Activated T-cell treated with anti-CD3 and anti-CD28 coated beads, Interleukin-2, amount 50 U/mL, for 24 hours (primary cell): ENCODE data around the gene WNK4.
"Not testable (repeated sequence)": the region's sequence is repeated elsewhere in the genome, so short reads cannot be mapped to it uniquely, and the experiment has no call there.

Source experiments
- DNase-seq: peaks from one replicate; pipeline ENCODE4 v3.0.0-alpha.2; 2020
- H3K27ac Mint-ChIP-seq: 2 replicates; pipeline ENCODE4 v1.8.0; 2020; ENCODE audit warnings: mild to moderate bottlenecking, mixed read lengths
- H3K27me3 Mint-ChIP-seq: 2 replicates; pipeline ENCODE4 v1.8.0; 2020; ENCODE audit warnings: mixed read lengths
- H3K36me3 Mint-ChIP-seq: 2 replicates; pipeline ENCODE4 v1.8.0; 2020; ENCODE audit warnings: low read depth, mixed read lengths
- H3K4me1 Mint-ChIP-seq: 2 replicates; pipeline ENCODE4 v1.8.0; 2020; ENCODE audit warnings: low read depth, mixed read lengths
- H3K4me3 Mint-ChIP-seq: 2 replicates; pipeline ENCODE4 v1.8.0; 2020; ENCODE audit warnings: mild to moderate bottlenecking, moderate library complexity, mixed read lengths
- H3K9me3 Mint-ChIP-seq: 2 replicates; pipeline ENCODE4 v1.8.0; 2020; ENCODE audit warnings: mixed read lengths

WNK4 gene

GRCh38 chr17:42760652-42761581, 19.5 kb upstream of the WNK4 start, which contains the start of gene RAMP2:
RAMP2 (plus strand) TSS chr17:42761227; CDS start chr17:42761262, 35 bp downstream.
- Mint-ChIP-seq H3K36me3 (no peaks in the 10 kb centered on the region), H3K9me3 (no peaks in the 10 kb centered on the region), H3K4me1 (peaks cover 11% of the 10 kb centered on the region), H3K4me3 (peak within 1 kb of the TSS; percentile 26), H3K27ac (no peak within 1 kb of the TSS), H3K27me3 (peaks cover 61% of the 10 kb centered on the region)
- DNase-seq: peak; percentile 51

DNA sequence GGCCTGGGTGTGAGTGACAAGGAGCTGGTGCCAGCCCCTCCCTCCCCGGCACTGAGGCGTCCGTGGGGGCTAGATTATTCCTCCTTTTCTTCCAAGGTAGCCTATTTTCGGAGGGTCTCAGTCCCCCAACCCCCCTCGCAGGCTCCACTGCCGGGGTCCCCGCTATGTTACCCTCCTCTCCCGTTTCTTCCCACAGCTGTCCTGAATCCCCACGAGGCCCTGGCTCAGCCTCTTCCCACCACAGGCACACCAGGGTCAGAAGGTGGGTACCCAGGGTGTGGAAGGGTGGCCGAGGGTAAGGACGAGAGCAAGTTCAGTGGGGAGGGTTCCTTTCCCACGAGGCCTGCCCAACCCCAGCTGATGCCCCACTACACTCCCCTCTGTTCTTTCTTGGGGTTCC, 18.8 kb upstream of the WNK4 start:
- no peaks in the 10 kb centered on the region for H3K9me3 Mint-ChIP-seq
- peaks cover 11% of the 10 kb centered on the region for H3K4me1 Mint-ChIP-seq
- no peaks in the 10 kb centered on the region for H3K36me3 Mint-ChIP-seq
- H3K27ac Mint-ChIP-seq: no peak overlapping the region
- no peak overlapping the region for H3K4me3 Mint-ChIP-seq
- H3K27me3 Mint-ChIP-seq: peaks cover 61% of the 10 kb centered on the region
- DNase-seq: no peak

GRCh38 chr17:42766124-42766523, 14.3 kb upstream of the WNK4 start:
- DNase-seq: no peak
- Mint-ChIP-seq H3K27ac (no peak overlapping the region), H3K27me3 (peaks cover 48% of the 10 kb centered on the region), H3K4me1 (peaks cover 4% of the 10 kb centered on the region), H3K36me3 (no peaks in the 10 kb centered on the region), H3K9me3 (no peaks in the 10 kb centered on the region), H3K4me3 (no peak overlapping the region)

DNA sequence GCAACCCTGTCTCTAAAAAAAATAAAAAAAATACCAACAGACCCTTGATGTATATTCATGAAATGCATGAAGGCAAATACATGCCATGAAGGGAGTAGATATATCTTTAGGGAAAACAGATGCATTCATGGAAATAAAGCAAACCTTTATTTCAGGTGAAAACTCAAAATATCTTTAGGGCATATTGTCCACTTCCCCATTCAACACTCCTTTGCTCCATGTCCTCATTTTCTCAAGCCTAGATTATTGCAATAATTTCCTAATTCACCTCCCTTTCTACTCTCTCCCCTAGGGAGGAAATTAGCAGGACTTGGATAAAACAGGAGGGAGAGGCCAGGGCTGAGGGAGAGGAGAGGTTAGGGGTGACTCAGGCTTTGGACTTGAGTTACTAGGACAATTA, 12.9 kb upstream of the WNK4 start:
- peaks cover 6% of the 10 kb centered on the region for H3K4me1 Mint-ChIP-seq

GRCh38 chr17:42768006-42768405, 12.4 kb upstream of the WNK4 start:
- H3K36me3 Mint-ChIP-seq, H3K4me1 Mint-ChIP-seq, H3K9me3 Mint-ChIP-seq, H3K27ac Mint-ChIP-seq, DNase-seq, H3K4me3 Mint-ChIP-seq: not testable (repeated sequence)
- H3K27me3 Mint-ChIP-seq: peaks cover 31% of the 10 kb centered on the region

More for the DNA sequence above, 12.9 kb upstream of the WNK4 start:
- Mint-ChIP-seq H3K27ac (no peak overlapping the region), H3K27me3 (peaks cover 36% of the 10 kb centered on the region), H3K36me3 (no peaks in the 10 kb centered on the region), H3K9me3 (no peaks in the 10 kb centered on the region), H3K4me3 (no peak overlapping the region)
- no peak for DNase-seq

GRCh38 chr17:42769964-42770363, 10.4 kb upstream of the WNK4 start:
- peaks cover 18% of the 10 kb centered on the region for H3K36me3 Mint-ChIP-seq
- not testable (repeated sequence) for H3K27ac Mint-ChIP-seq, H3K9me3 Mint-ChIP-seq, H3K4me3 Mint-ChIP-seq, DNase-seq
- H3K4me1 Mint-ChIP-seq: peaks cover 24% of the 10 kb centered on the region
- peaks cover 20% of the 10 kb centered on the region for H3K27me3 Mint-ChIP-seq

DNA sequence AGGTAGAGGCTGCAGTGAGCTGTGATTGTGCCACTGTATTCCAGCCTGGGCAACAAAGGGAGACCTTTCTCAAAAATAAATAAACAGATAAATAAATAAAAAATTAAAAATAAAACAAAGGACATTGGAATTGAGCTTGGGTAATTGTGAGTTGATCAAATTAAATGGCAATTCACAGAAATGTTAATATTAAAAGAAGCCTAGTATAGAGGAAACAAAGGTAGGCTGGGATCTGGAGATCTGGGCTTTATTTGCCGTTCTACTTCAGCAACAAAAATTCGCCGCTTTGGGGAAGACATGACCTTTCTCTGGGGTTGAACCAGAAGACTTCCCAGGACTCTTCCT, 7.5 kb upstream of the WNK4 start:
- Mint-ChIP-seq H3K27ac (peak overlapping the region; percentile 96), H3K4me3 (peak overlapping the region; percentile 96), H3K36me3 (peaks cover 46% of the 10 kb centered on the region), H3K27me3 (peaks cover 6% of the 10 kb centered on the region), H3K9me3 (no peaks in the 10 kb centered on the region), H3K4me1 (peaks cover 29% of the 10 kb centered on the region)
- no peak for DNase-seq

- peak within 1 kb of the TSS; percentile 96 for H3K4me3 Mint-ChIP-seq
Observed at GRCh38 chr17:42773290-42774035, 6.9 kb upstream of the WNK4 start, which contains the start of gene VPS25. VPS25 (plus strand) TSS chr17:42773449; CDS start chr17:42773476, 27 bp downstream.

DNA sequence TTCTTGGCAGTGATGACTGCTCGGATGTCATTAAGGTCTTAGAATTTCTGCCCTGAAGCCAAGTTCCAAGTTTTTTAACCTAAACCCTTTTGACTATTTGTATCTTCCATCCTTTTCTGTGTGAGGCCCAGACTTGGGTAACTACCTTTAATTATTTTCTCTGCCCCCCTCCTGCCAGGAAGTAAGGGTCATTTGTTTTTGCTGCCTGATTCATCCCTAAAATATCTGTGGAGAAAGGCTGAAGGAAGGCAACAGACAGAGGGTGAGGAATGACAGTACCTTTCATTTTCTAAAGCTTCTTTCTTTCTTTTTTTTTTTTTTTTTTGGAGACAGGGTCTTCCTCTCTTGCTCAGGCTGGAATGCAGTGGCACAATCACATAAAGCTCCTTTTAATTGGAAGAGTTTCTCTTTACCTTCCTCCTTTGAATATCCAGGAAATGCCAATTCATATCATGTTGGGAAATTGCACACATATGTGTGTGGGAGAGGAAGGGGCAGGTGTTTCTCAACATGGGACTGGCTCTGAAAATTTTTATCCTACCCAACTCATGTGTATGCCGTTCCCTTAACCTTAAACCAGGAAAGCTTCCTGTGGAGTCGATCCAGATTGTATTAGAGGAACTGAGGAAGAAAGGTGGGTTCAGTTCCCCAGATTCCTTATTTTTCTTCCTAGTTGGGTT, 6.2 kb upstream of the WNK4 start:
- Mint-ChIP-seq H3K4me3 (peak overlapping the region; percentile 96), H3K4me1 (peaks cover 29% of the 10 kb centered on the region), H3K27me3 (no peaks in the 10 kb centered on the region), H3K36me3 (peaks cover 59% of the 10 kb centered on the region), H3K27ac (peak overlapping the region; percentile 96), H3K9me3 (no peaks in the 10 kb centered on the region)
- no peak for DNase-seq

More at GRCh38 chr17:42773290-42774035, 6.9 kb upstream of the WNK4 start, which contains the start of gene VPS25:
- H3K36me3 Mint-ChIP-seq: peaks cover 51% of the 10 kb centered on the region
- H3K27me3 Mint-ChIP-seq: peaks cover under 1% of the 10 kb centered on the region
- DNase-seq: peak; percentile 84
- no peaks in the 10 kb centered on the region for H3K9me3 Mint-ChIP-seq
- peaks cover 29% of the 10 kb centered on the region for H3K4me1 Mint-ChIP-seq
- H3K27ac Mint-ChIP-seq: peak within 1 kb of the TSS; percentile 96

DNA sequence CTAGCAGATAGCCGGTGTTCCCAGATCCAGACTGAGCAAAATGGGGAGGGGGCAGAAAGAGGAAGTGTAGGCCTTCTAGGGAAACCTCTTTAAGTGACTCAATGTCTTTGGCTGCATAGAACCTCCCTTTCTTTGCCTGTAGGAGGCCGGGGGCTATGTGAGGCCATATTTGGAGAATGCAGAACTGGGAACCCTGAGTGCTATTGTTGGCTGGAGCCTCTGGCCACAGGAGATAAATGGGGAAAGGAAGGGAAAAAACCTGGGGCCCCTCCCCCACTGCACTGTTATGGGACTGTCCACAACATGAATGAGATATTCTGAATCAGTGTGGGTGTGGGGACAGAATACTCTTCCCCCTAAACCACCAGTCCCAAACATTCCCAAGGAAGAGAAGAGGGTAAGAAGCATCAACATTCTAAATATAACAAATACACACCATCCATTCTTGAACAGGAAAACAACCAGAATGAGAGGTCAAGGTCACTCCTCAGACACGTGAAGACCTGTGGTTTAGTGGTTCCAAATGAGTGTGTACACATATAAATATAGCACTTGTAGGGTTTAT, 4.8 kb upstream of the WNK4 start:
- Mint-ChIP-seq H3K4me3 (peak overlapping the region; percentile 96), H3K27me3 (peaks cover 7% of the 10 kb centered on the region), H3K9me3 (no peaks in the 10 kb centered on the region), H3K36me3 (peaks cover 66% of the 10 kb centered on the region), H3K27ac (no peak overlapping the region), H3K4me1 (peaks cover 31% of the 10 kb centered on the region)
- DNase-seq: no peak

GRCh38 chr17:42778570-42778969, 1.8 kb upstream of the WNK4 start:
- Mint-ChIP-seq H3K27me3 (peaks cover 33% of the 10 kb centered on the region), H3K4me3 (no peak overlapping the region), H3K4me1 (peaks cover 31% of the 10 kb centered on the region), H3K27ac (no peak overlapping the region), H3K36me3 (peaks cover 61% of the 10 kb centered on the region), H3K9me3 (no peaks in the 10 kb centered on the region)
- DNase-seq: no peak

DNA sequence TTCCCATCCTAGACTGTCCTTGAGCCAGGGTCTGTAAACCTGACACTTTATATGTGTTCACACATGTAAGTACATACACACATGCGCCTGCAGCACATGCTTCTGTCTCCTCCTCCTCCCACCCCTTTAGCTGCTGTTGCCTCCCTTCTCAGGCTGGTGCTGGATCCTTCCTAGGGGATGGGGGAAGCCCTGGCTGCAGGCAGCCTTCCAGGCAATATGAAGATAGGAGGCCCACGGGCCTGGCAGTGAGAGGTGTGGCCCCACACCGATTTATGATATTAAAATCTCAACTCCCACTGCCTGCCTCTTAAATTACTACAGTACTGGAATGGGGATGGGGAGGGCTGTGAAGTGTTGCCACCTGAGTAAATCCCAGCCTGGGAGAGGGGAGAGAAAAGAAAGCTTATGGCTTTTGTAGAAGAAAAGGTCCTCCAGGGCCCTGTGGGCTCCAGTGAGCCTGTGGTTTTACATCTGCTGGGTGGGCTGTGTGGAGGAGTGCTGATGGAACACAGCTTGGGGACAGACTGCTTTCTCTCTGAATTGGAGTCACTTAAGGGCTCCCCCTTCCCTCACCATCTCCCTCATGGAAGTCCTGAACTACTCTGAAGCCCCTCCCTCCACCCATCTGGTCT, 990 bp upstream of the WNK4 start:
- Mint-ChIP-seq H3K27ac (no peak overlapping the region), H3K36me3 (peaks cover 52% of the 10 kb centered on the region), H3K4me3 (no peak overlapping the region), H3K9me3 (no peaks in the 10 kb centered on the region), H3K4me1 (peaks cover 30% of the 10 kb centered on the region), H3K27me3 (peaks cover 42% of the 10 kb centered on the region)
- no peak for DNase-seq

- H3K9me3 Mint-ChIP-seq: no peaks in the 10 kb centered on the region
- H3K27ac Mint-ChIP-seq: no peak overlapping the region
- peaks cover 32% of the 10 kb centered on the region for H3K4me1 Mint-ChIP-seq
- H3K36me3 Mint-ChIP-seq: peaks cover 37% of the 10 kb centered on the region
- DNase-seq: peak; percentile 38
- peaks cover 58% of the 10 kb centered on the region for H3K27me3 Mint-ChIP-seq
- no peak overlapping the region for H3K4me3 Mint-ChIP-seq
Observed at GRCh38 chr17:42780851-42781638, 635 bp downstream of the WNK4 start.
